WTC11 (cell line): ENCODE results near the gene MYMX. TPM values are rescaled to one million over a fixed set of nuclear protein-coding genes. Genes with fewer than 3 reads are reported as not detected.

Experiments
- AFF4 ChIP-seq: sonication (generic); formaldehyde crosslinking; IDR thresholded peaks from 2 replicates; pipeline ENCODE4 v1.8.1; 2023; ENCODE audit warnings: mild to moderate bottlenecking, missing genetic modification reagents, borderline replicate concordance
- ETV6 ChIP-seq: sonication (generic); formaldehyde crosslinking; IDR thresholded peaks from 2 replicates; pipeline ENCODE4 v1.8.1; 2022; ENCODE audit warnings: mild to moderate bottlenecking, missing genetic modification reagents
- FOXJ3 ChIP-seq: sonication (generic); formaldehyde crosslinking; IDR thresholded peaks from 2 replicates; pipeline ENCODE4 v1.9.0; 2021; ENCODE audit warnings: missing genetic modification reagents, mild to moderate bottlenecking, borderline replicate concordance
- MLX ChIP-seq: sonication (generic); formaldehyde crosslinking; IDR thresholded peaks from 2 replicates; pipeline ENCODE4 v1.8.1; 2023; ENCODE audit warnings: mild to moderate bottlenecking, missing genetic modification reagents, moderate library complexity
- NFYB ChIP-seq: sonication (generic); formaldehyde crosslinking; conservative IDR thresholded peaks from 2 replicates; pipeline ENCODE4 v1.8.0; 2022; ENCODE audit warnings: low read depth, missing genetic modification reagents
- NR1H2 ChIP-seq: sonication (generic); formaldehyde crosslinking; IDR thresholded peaks from 2 replicates; pipeline ENCODE4 v1.9.0; 2021; ENCODE audit warnings: mild to moderate bottlenecking, moderate library complexity, missing genetic modification reagents
- NR2C2 ChIP-seq: sonication (generic); formaldehyde crosslinking; IDR thresholded peaks from 2 replicates; pipeline ENCODE4 v1.8.0; 2022; ENCODE audit warnings: mild to moderate bottlenecking, missing genetic modification reagents
- TP53 ChIP-seq: sonication (generic); formaldehyde crosslinking; IDR thresholded peaks from 2 replicates; pipeline ENCODE4 v1.8.1; 2023; ENCODE audit warnings: mild to moderate bottlenecking, missing genetic modification reagents
- ZNF219 ChIP-seq: sonication (generic); formaldehyde crosslinking; IDR thresholded peaks from 2 replicates; pipeline ENCODE4 v1.8.0; 2023; ENCODE audit warnings: missing genetic modification reagents, mild to moderate bottlenecking, borderline replicate concordance
- ZNF232 ChIP-seq: sonication (generic); formaldehyde crosslinking; IDR thresholded peaks from 2 replicates; pipeline ENCODE4 v1.8.0; 2022; ENCODE audit warnings: mild to moderate bottlenecking, missing genetic modification reagents
- ZNF263 ChIP-seq: sonication (generic); formaldehyde crosslinking; IDR thresholded peaks from 2 replicates; pipeline ENCODE4 v1.8.1; 2022; ENCODE audit warnings: low read depth, mild to moderate bottlenecking, moderate library complexity, missing genetic modification reagents
- ZNF396 ChIP-seq: fragments of 250-450 bp; sonication (Bioruptor Pico); IDR thresholded peaks from 2 replicates; pipeline ENCODE4 v1.8.0; 2021; ENCODE audit warnings: mild to moderate bottlenecking, moderate library complexity, borderline replicate concordance
- ZNF416 ChIP-seq: fragments of 250-450 bp; sonication (Bioruptor Pico); IDR thresholded peaks from 2 replicates; pipeline ENCODE4 v1.9.0; 2021; ENCODE audit warnings: mild to moderate bottlenecking, inconsistent platforms
- total RNA-seq: library from RNA; stranded (reverse); gene quantifications from 3 replicates; pipeline ENCODE4 v1.2.3, GENCODE V29; 2021
- TF ChIP-seq, protein P1 (sequence below): sonication (generic); formaldehyde crosslinking; IDR thresholded peaks from 2 replicates; pipeline ENCODE4 v1.8.0; 2022; ENCODE audit warnings: mild to moderate bottlenecking, missing genetic modification reagents
- TF ChIP-seq, protein P2 (sequence below): sonication (generic); formaldehyde crosslinking; IDR thresholded peaks from 2 replicates; pipeline ENCODE4 v1.8.1; 2023; ENCODE audit warnings: mild to moderate bottlenecking, missing genetic modification reagents, moderate library complexity
- TF ChIP-seq, protein P3 (sequence below): sonication (generic); formaldehyde crosslinking; IDR thresholded peaks from 2 replicates; pipeline ENCODE4 v1.8.0; 2023; ENCODE audit warnings: mild to moderate bottlenecking, missing genetic modification reagents
- TF ChIP-seq, protein P4 (sequence below): sonication (generic); formaldehyde crosslinking; conservative IDR thresholded peaks from 2 replicates; pipeline ENCODE4 v1.8.1; 2023; ENCODE audit warnings: mild to moderate bottlenecking, low read depth, missing genetic modification reagents, moderate library complexity
- TF ChIP-seq, protein P5 (sequence below): sonication (generic); formaldehyde crosslinking; IDR thresholded peaks from 2 replicates; pipeline ENCODE4 v1.8.1; 2022; ENCODE audit warnings: mild to moderate bottlenecking, moderate library complexity, missing genetic modification reagents
- TF ChIP-seq, protein P6 (sequence below): sonication (generic); formaldehyde crosslinking; IDR thresholded peaks from 2 replicates; pipeline ENCODE4 v1.8.1; 2023; ENCODE audit warnings: mild to moderate bottlenecking, moderate library complexity, missing genetic modification reagents

Gene MYMX
- total RNA-seq, 1 experiment from 2014 or later: 3.9 TPM

DNA sequence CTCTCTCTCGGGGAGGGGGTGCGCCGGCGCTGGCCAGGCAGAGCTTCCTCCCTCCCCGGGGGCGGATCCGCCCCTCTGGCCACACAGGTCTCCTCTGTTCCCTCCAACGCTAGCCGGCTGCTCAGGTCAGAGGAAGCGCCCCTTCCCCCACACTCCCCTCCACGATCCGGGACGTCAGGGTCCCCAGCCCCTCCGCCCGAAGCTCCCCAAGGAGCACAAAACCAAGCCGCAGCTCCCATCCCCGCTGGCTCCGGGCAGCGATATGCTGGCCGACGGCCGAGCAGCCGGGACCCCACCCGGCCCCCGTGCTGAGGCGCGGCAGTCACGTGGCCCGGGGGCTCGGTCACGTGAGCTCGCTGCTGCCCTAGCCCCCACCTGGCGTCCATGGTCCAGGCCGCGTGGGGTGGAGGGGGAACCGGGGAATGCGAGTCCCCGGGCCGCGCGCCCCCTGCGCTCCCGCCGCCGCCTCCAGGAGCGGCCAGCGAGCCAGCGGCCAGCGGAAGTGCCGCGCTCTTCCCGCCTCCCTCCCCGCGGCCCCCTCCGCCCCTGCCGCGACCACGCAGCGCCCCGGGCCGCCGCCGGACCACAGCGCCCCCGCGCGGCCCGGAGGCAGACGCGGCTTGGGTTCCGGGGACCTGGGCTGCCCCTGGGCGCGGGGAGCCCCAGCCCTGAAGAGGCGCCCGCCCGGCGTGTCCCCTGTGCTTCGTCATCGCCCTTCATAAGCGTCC lies 40.5 kb downstream of the MYMX start, which contains the start of gene SLC35B2 (continued):
- TF ChIP-seq, protein P1, sequence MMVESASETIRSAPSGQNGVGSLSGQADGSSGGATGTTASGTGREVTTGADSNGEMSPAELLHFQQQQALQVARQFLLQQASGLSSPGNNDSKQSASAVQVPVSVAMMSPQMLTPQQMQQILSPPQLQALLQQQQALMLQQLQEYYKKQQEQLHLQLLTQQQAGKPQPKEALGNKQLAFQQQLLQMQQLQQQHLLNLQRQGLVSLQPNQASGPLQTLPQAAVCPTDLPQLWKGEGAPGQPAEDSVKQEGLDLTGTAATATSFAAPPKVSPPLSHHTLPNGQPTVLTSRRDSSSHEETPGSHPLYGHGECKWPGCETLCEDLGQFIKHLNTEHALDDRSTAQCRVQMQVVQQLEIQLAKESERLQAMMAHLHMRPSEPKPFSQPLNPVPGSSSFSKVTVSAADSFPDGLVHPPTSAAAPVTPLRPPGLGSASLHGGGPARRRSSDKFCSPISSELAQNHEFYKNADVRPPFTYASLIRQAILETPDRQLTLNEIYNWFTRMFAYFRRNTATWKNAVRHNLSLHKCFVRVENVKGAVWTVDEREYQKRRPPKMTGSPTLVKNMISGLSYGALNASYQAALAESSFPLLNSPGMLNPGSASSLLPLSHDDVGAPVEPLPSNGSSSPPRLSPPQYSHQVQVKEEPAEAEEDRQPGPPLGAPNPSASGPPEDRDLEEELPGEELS (CRISPR knock-in tag): peak; percentile 59
- TF ChIP-seq, protein P2, sequence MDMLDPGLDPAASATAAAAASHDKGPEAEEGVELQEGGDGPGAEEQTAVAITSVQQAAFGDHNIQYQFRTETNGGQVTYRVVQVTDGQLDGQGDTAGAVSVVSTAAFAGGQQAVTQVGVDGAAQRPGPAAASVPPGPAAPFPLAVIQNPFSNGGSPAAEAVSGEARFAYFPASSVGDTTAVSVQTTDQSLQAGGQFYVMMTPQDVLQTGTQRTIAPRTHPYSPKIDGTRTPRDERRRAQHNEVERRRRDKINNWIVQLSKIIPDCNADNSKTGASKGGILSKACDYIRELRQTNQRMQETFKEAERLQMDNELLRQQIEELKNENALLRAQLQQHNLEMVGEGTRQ: peak; percentile 99
- TF ChIP-seq ZNF416 (0 out of 2 replicates have a peak, but pooled peaks have one; percentile 45), ZNF219 (CRISPR knock-in tag) (peak; percentile 83; the same call in 1 of the 2 replicates), TP53 (CRISPR knock-in tag) (no peak), MLX (CRISPR knock-in tag) (no peak), ZNF263 (CRISPR knock-in tag) (no peak), AFF4 (CRISPR knock-in tag) (no peak), ZNF232 (CRISPR knock-in tag) (no peak), ZNF396 (no peak), ETV6 (0 out of 2 replicates have a peak, but pooled peaks have one; percentile 11), NR1H2 (CRISPR knock-in tag) (no peak), NR2C2 (CRISPR knock-in tag) (no peak), FOXJ3 (CRISPR knock-in tag) (no peak), NFYB (CRISPR knock-in tag) (no peak)
- TF ChIP-seq, protein P3, sequence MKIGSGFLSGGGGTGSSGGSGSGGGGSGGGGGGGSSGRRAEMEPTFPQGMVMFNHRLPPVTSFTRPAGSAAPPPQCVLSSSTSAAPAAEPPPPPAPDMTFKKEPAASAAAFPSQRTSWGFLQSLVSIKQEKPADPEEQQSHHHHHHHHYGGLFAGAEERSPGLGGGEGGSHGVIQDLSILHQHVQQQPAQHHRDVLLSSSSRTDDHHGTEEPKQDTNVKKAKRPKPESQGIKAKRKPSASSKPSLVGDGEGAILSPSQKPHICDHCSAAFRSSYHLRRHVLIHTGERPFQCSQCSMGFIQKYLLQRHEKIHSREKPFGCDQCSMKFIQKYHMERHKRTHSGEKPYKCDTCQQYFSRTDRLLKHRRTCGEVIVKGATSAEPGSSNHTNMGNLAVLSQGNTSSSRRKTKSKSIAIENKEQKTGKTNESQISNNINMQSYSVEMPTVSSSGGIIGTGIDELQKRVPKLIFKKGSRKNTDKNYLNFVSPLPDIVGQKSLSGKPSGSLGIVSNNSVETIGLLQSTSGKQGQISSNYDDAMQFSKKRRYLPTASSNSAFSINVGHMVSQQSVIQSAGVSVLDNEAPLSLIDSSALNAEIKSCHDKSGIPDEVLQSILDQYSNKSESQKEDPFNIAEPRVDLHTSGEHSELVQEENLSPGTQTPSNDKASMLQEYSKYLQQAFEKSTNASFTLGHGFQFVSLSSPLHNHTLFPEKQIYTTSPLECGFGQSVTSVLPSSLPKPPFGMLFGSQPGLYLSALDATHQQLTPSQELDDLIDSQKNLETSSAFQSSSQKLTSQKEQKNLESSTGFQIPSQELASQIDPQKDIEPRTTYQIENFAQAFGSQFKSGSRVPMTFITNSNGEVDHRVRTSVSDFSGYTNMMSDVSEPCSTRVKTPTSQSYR (CRISPR knock-in tag): no peak; the same call in none of the 2 replicates
- TF ChIP-seq, protein P4, sequence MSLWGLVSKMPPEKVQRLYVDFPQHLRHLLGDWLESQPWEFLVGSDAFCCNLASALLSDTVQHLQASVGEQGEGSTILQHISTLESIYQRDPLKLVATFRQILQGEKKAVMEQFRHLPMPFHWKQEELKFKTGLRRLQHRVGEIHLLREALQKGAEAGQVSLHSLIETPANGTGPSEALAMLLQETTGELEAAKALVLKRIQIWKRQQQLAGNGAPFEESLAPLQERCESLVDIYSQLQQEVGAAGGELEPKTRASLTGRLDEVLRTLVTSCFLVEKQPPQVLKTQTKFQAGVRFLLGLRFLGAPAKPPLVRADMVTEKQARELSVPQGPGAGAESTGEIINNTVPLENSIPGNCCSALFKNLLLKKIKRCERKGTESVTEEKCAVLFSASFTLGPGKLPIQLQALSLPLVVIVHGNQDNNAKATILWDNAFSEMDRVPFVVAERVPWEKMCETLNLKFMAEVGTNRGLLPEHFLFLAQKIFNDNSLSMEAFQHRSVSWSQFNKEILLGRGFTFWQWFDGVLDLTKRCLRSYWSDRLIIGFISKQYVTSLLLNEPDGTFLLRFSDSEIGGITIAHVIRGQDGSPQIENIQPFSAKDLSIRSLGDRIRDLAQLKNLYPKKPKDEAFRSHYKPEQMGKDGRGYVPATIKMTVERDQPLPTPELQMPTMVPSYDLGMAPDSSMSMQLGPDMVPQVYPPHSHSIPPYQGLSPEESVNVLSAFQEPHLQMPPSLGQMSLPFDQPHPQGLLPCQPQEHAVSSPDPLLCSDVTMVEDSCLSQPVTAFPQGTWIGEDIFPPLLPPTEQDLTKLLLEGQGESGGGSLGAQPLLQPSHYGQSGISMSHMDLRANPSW (CRISPR knock-in tag): no peak
- TF ChIP-seq, protein P5, sequence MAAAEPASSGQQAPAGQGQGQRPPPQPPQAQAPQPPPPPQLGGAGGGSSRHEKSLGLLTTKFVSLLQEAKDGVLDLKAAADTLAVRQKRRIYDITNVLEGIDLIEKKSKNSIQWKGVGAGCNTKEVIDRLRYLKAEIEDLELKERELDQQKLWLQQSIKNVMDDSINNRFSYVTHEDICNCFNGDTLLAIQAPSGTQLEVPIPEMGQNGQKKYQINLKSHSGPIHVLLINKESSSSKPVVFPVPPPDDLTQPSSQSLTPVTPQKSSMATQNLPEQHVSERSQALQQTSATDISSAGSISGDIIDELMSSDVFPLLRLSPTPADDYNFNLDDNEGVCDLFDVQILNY (CRISPR knock-in tag): no peak; the same call in 1 of the 2 replicates
- TF ChIP-seq, protein P6, sequence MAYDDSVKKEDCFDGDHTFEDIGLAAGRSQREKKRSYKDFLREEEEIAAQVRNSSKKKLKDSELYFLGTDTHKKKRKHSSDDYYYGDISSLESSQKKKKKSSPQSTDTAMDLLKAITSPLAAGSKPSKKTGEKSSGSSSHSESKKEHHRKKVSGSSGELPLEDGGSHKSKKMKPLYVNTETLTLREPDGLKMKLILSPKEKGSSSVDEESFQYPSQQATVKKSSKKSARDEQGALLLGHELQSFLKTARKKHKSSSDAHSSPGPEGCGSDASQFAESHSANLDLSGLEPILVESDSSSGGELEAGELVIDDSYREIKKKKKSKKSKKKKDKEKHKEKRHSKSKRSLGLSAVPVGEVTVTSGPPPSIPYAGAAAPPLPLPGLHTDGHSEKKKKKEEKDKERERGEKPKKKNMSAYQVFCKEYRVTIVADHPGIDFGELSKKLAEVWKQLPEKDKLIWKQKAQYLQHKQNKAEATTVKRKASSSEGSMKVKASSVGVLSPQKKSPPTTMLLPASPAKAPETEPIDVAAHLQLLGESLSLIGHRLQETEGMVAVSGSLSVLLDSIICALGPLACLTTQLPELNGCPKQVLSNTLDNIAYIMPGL: no peak; the same call in 1 of the 2 replicates
